Stimulated activated CD4-positive, alpha-beta T cell treated with anti-CD3 and anti-CD28 coated beads, Interleukin-1b, Interleukin-23, amount 100 ng/mL, for 4 hours (primary cell): ENCODE results near the gene KLHL1.

Experiments
- DNase-seq, 2 donors: peaks; one replicate each; pipeline ENCODE4 v3.0.0-alpha.2; 2020; ENCODE audit warnings: low read depth in 2 of 2

Gene KLHL1

GRCh38 chr13:69872321-69873047 lies 235.8 kb downstream of the KLHL1 start:
- no peak for DNase-seq

GRCh38 chr13:69866555-69866954 lies 241.7 kb downstream of the KLHL1 start:
- DNase-seq: no peak

- no peak for DNase-seq
Observed at GRCh38 chr13:69857183-69857821, 250.9 kb downstream of the KLHL1 start.

- DNase-seq: no peak
Observed at GRCh38 chr13:69856331-69856730, 251.9 kb downstream of the KLHL1 start.

- no peak for DNase-seq
Observed at GRCh38 chr13:69828527-69828926, 279.7 kb downstream of the KLHL1 start.

- DNase-seq: no peak
Observed at GRCh38 chr13:69820180-69820579, 288.1 kb downstream of the KLHL1 start.

GRCh38 chr13:69817333-69817869 lies 290.9 kb downstream of the KLHL1 start:
- no peak for DNase-seq

GRCh38 chr13:69809152-69809551 lies 299.1 kb downstream of the KLHL1 start:
- no peak for DNase-seq

- no peak for DNase-seq
Observed at GRCh38 chr13:69796256-69796655, 312.0 kb downstream of the KLHL1 start.

- no peak for DNase-seq
Observed at GRCh38 chr13:69793783-69794453, 314.3 kb downstream of the KLHL1 start.

- DNase-seq: no peak
Observed at GRCh38 chr13:69776937-69777336, 331.3 kb downstream of the KLHL1 start.

- DNase-seq: no peak
Observed at GRCh38 chr13:69769608-69770007, 338.6 kb downstream of the KLHL1 start.

GRCh38 chr13:69761581-69761980 lies 346.7 kb downstream of the KLHL1 start:
- no peak for DNase-seq

GRCh38 chr13:69755101-69755500 lies 353.2 kb downstream of the KLHL1 start:
- DNase-seq: no peak

GRCh38 chr13:69751259-69751658 lies 357.0 kb downstream of the KLHL1 start:
- DNase-seq: no peak

- DNase-seq: no peak
Observed at GRCh38 chr13:69737129-69737935, 370.9 kb downstream of the KLHL1 start.

- DNase-seq: no peak
Observed at GRCh38 chr13:69721631-69722030, 386.6 kb downstream of the KLHL1 start.

GRCh38 chr13:69720278-69720983 lies 387.8 kb downstream of the KLHL1 start:
- no peak for DNase-seq

GRCh38 chr13:69706807-69707206 lies 401.4 kb downstream of the KLHL1 start:
- no peak for DNase-seq

GRCh38 chr13:69704311-69704710 lies 403.9 kb downstream of the KLHL1 start:
- DNase-seq: no peak

- no peak for DNase-seq
Observed at GRCh38 chr13:69690999-69691398, 417.3 kb downstream of the KLHL1 start.
